ENCODE data around the gene ZNF804B.

GRCh38 chr7:88826222-88826621 is 66.7 kb downstream of the ZNF804B start:
- TF ChIP-seq MYC (IDR thresholded peaks at IDR 0.05; ENCODE audit: low read depth, low read length): no peak
- TF ChIP-seq, protein P1, sequence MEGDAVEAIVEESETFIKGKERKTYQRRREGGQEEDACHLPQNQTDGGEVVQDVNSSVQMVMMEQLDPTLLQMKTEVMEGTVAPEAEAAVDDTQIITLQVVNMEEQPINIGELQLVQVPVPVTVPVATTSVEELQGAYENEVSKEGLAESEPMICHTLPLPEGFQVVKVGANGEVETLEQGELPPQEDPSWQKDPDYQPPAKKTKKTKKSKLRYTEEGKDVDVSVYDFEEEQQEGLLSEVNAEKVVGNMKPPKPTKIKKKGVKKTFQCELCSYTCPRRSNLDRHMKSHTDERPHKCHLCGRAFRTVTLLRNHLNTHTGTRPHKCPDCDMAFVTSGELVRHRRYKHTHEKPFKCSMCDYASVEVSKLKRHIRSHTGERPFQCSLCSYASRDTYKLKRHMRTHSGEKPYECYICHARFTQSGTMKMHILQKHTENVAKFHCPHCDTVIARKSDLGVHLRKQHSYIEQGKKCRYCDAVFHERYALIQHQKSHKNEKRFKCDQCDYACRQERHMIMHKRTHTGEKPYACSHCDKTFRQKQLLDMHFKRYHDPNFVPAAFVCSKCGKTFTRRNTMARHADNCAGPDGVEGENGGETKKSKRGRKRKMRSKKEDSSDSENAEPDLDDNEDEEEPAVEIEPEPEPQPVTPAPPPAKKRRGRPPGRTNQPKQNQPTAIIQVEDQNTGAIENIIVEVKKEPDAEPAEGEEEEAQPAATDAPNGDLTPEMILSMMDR (IDR thresholded peaks at IDR 0.05; ENCODE audit: low read depth, low read length): no peak
- no peak for TF ChIP-seq MAX (IDR thresholded peaks at IDR 0.05; ENCODE audit: low read depth, low read length)
- TF ChIP-seq POLR2A (IDR thresholded peaks at IDR 0.05; ENCODE audit: extremely low read depth, insufficient read length): no peak
